Activated CD4-positive, alpha-beta T cell treated with anti-CD3 and anti-CD28 coated beads, Interleukin-2, amount 50 U/mL, for 24 hours (primary cell): ENCODE data around the gene IL17RD.
A peak's percentile ranks its signal among the peaks of the same experiment; 100 is the strongest.
"Not testable (repeated sequence)": the region's sequence is repeated elsewhere in the genome, so short reads cannot be mapped to it uniquely, and the experiment has no call there.

Experiments used
- DNase-seq, 2 donors: peaks; one replicate each; pipeline ENCODE4 v3.0.0-alpha.2; 2020; ENCODE audit warnings: low read depth in 1 of 2, low spot score in 1 of 2

Gene IL17RD

GRCh38 chr3:57094575-57094974, 70.6 kb downstream of the IL17RD start:
- DNase-seq, result no peak

GRCh38 chr3:57093971-57094535, 71.1 kb downstream of the IL17RD start:
- no peak for DNase-seq

- DNase-seq, result no peak
Observed at GRCh38 chr3:57093489-57093888, 71.7 kb downstream of the IL17RD start.

- no peak for DNase-seq
Observed at GRCh38 chr3:57091521-57092273, 73.5 kb downstream of the IL17RD start.

GRCh38 chr3:57089043-57089442, 76.1 kb downstream of the IL17RD start:
- DNase-seq, result no peak

- DNase-seq, result no peak
Observed at GRCh38 chr3:57088503-57088902, 76.7 kb downstream of the IL17RD start.

GRCh38 chr3:57087361-57088092, 77.6 kb downstream of the IL17RD start:
- DNase-seq, result no peak

GRCh38 chr3:57086201-57086600, 79.0 kb downstream of the IL17RD start:
- DNase-seq, result no peak

GRCh38 chr3:57085211-57085610, 79.9 kb downstream of the IL17RD start:
- no peak for DNase-seq

GRCh38 chr3:57083266-57083995, 81.7 kb downstream of the IL17RD start:
- not testable (repeated sequence) for DNase-seq

GRCh38 chr3:57082481-57082880, 82.7 kb downstream of the IL17RD start:
- no peak for DNase-seq

- no peak for DNase-seq
Observed at GRCh38 chr3:57081173-57081572, 84.0 kb downstream of the IL17RD start.

GRCh38 chr3:57080171-57080570, 85.0 kb downstream of the IL17RD start:
- DNase-seq, result no peak

GRCh38 chr3:57079474-57079831, 85.7 kb downstream of the IL17RD start:
- DNase-seq, result no peak

GRCh38 chr3:57078635-57079473, 86.3 kb downstream of the IL17RD start:
- DNase-seq, result no peak

- DNase-seq, result peak in 1 of 2 donors; percentile 6
Observed at GRCh38 chr3:57078344-57078634, 86.9 kb downstream of the IL17RD start.

- no peak for DNase-seq
Observed at GRCh38 chr3:57077630-57078343, 87.4 kb downstream of the IL17RD start.

GRCh38 chr3:57076422-57076951, 88.7 kb downstream of the IL17RD start:
- DNase-seq, result no peak

GRCh38 chr3:57074135-57074534, 91.0 kb downstream of the IL17RD start:
- no peak for DNase-seq

- DNase-seq, result no peak
Observed at GRCh38 chr3:57073628-57074027, 91.5 kb downstream of the IL17RD start.
